ENCODE measurements around the gene TMEM143. TPM values are rescaled to one million over a fixed set of nuclear protein-coding genes. Genes with fewer than 3 reads are reported as not detected.

Gene TMEM143
- total and polyA plus RNA-seq, 2 of the 8 experiments (the other 6 are each of a cell fraction or from before 2014, with no cell fraction given), result 14.2 to 19.1 TPM

- Histone ChIP-seq H3K27ac (ENCODE audit: low read depth, low read length) (peak overlapping the region; percentile 77; the same call in 1 of the 2 replicates), H3K18ac (ENCODE audit: extremely low read depth, low read length) (peak overlapping the region; percentile 44), H3K79me1 (ENCODE audit: low read depth, low read length) (no peaks in the 10 kb centered on the region), H3K4ac (replicated peaks; ENCODE audit: insufficient read length, low read depth, low read length) (peak overlapping the region; percentile 32), H2BK120ac (replicated peaks; ENCODE audit: low read depth, low read length) (peak overlapping the region; percentile 61), H2AK5ac (ENCODE audit: low read depth, low read length) (peak overlapping the region; percentile 65; the same call in 1 of the 2 replicates), H2BK12ac (ENCODE audit: low read depth, low read length) (0 out of 2 replicates have a peak overlapping the region, but pooled peaks have one; percentile 70), H3K36me3 (ENCODE audit: control insufficient read depth in 2 of 4, insufficient read depth in 4 of 4, low read length in 3 of 4) (no peaks in the 10 kb centered on the region; a peak in 1 of 8 replicates), H3K9me3 (ENCODE audit: insufficient read depth in 2 of 2, low read depth in 1 of 2, low read length in 1 of 2) (no peaks in the 10 kb centered on the region), H3K4me2 (ENCODE audit: insufficient read depth in 1 of 2, low read depth in 2 of 2, low read length in 2 of 2) (peak overlapping the region; percentile 77 to 92), H3K56ac (replicated peaks; ENCODE audit: insufficient read length, low read depth, low read length) (peak overlapping the region; percentile 12), H4K20me1 (replicated peaks in 1 of 2; ENCODE audit: control insufficient read depth in 1 of 2, insufficient read depth in 2 of 2, low read length in 2 of 2) (no peaks in the 10 kb centered on the region), H3K79me2 (ENCODE audit: control insufficient read depth in 1 of 2, insufficient read depth in 2 of 2, low read length in 2 of 2) (no peaks in the 10 kb centered on the region), H3K27me3 (replicated peaks in 1 of 4; ENCODE audit: control insufficient read depth in 3 of 4, extremely low read depth in 1 of 4, insufficient read depth in 3 of 4, low read length in 3 of 4) (peaks cover 0 to 10% (median 2%) of the 10 kb centered on the region in 4 experiments; a peak in 3 of 7 replicates), H3K4me1 (replicated peaks in 1 of 4; ENCODE audit: control insufficient read depth in 3 of 4, insufficient read depth in 4 of 4, low read length in 3 of 4) (peaks cover 0 to 5% (median 4%) of the 10 kb centered on the region in 4 experiments; a peak in 4 of 7 replicates), H2BK20ac (ENCODE audit: low read length) (no peak overlapping the region), H3K9ac (replicated peaks in 1 of 4; ENCODE audit: extremely low read depth in 1 of 4, low read depth in 3 of 4, low read length in 3 of 4) (peak overlapping the region in 2 of 4 experiments; percentile 45 to 59; a peak in 4 of 7 replicates), H2BK5ac (ENCODE audit: low read depth, low read length) (peak overlapping the region; percentile 85; the same call in 1 of the 2 replicates), H3K23ac (ENCODE audit: insufficient read length) (no peak overlapping the region), H2AFZ (ENCODE audit: low read length) (peak overlapping the region; percentile 91), H3K23me2 (ENCODE audit: low read depth, low read length) (peaks cover 7% of the 10 kb centered on the region), H4K91ac (replicated peaks; ENCODE audit: insufficient read length, low read length) (peak overlapping the region; percentile 81), H4K8ac (ENCODE audit: extremely low read depth, insufficient read depth, low read length) (peak overlapping the region; percentile 89; the same call in 1 of the 2 replicates), H3K4me3 (ENCODE audit: extremely low read depth in 1 of 4, insufficient read depth in 2 of 4, low read depth in 3 of 4, low read length in 4 of 4) (peak overlapping the region; percentile 19 to 61 (median 46); a peak in 6 of 8 replicates), H2BK15ac (ENCODE audit: low read length) (no peak overlapping the region), H3K14ac (ENCODE audit: insufficient read length) (no peak overlapping the region), H4K5ac (ENCODE audit: insufficient read length, low read depth, low read length) (peak overlapping the region; percentile 74)
- 67% methylated on average over 10 of the region's 10 CpGs; no CpG with 5 or more reads in 1 of the 2 experiments for WGBS, 2 experiments (ENCODE audit: extremely low coverage in 1 of 2, insufficient coverage in 1 of 2, insufficient read length in 1 of 2, insufficient replicate concordance in 2 of 2, low coverage in 1 of 2, low lambda C conversion rate in 2 of 2, missing lambda C conversion rate in 1 of 2)
- DNase-seq (ENCODE audit: low read depth in 1 of 2, low spot score in 2 of 2), result no peak
- CTCF ChIA-PET (ENCODE audit: partially characterized antibody), result interaction anchor here (1.2 to 2.6 kb wide), 4 partner anchors 8 to 31 kb away, joined by 3 to 12 read pairs (median 6); partner anchors contain the start of gene KDELR1
- FAIRE-seq, result no peak
- TF ChIP-seq GABPA (IDR thresholded peaks at IDR 0.05; ENCODE audit: borderline replicate concordance, insufficient read depth, low read length) (no peak), POLR2A (IDR thresholded peaks at IDR 0.05; ENCODE audit: control extremely low read depth in 1 of 2, low read depth in 2 of 2, low read length in 2 of 2) (0 out of 3 replicates have a peak, but pooled peaks of 1 of the 2 experiments have one; percentile 5), RAD21 (IDR thresholded peaks at IDR 0.05 in 1 of 2, conservative IDR thresholded peaks at IDR 0.05 in 1 of 2; ENCODE audit: low read depth in 2 of 2, low read length in 2 of 2) (no peak), TAF7 (optimal IDR thresholded peaks at IDR 0.05; ENCODE audit: borderline replicate concordance, low read depth, low read length) (no peak), YY1 (IDR thresholded peaks at IDR 0.05; ENCODE audit: low read depth, low read length) (no peak), KDM4A (IDR thresholded peaks at IDR 0.05; ENCODE audit: low read depth, low read length, severe bottlenecking) (peak; percentile 38), JUND (IDR thresholded peaks at IDR 0.05; ENCODE audit: low read length) (no peak), E2F6 (IDR thresholded peaks at IDR 0.05) (no peak), FOSL1 (IDR thresholded peaks at IDR 0.05; ENCODE audit: insufficient read depth, low read depth, low read length) (no peak)
- POLR2A ChIA-PET (ENCODE audit: partially characterized antibody), result interaction anchor here (0.9 to 3.1 kb wide), 11 partner anchors 14 to 122 kb away, joined by 3 to 27 read pairs (median 5); partner anchors contain the start of genes GRIN2D and KDELR1
Measured at GRCh38 chr19:48364598-48365348, 1.0 kb upstream of the TMEM143 start.
